ENCODE results near the gene SAMD4B. TPM values are rescaled to one million over a fixed set of nuclear protein-coding genes. Genes with fewer than 3 reads are reported as not detected.

The SAMD4B gene
- total and polyA plus RNA-seq, 8 donors: 49.9 to 136 (median 66.2) TPM

- peak in 2 of 4 donors; percentile 79 to 95 for TF ChIP-seq POLR2A (IDR thresholded peaks at IDR 0.05)
- peak; percentile 74 to 99 (median 97) for TF ChIP-seq POLR2AphosphoS5 (IDR thresholded peaks at IDR 0.05)
- TF ChIP-seq CTCF (IDR thresholded peaks at IDR 0.05): peak in 4 of 7 experiments; percentile 69 to 85 (median 78)
- no peak for TF ChIP-seq EP300 (IDR thresholded peaks at IDR 0.05)
- Histone ChIP-seq H3K27me3 (no peaks in the 10 kb centered on the region), H3K27ac (peak within 1 kb of the TSS; percentile 92 to 100 (median 98)), H3K4me3 (peak within 1 kb of the TSS; percentile 91 to 95 (median 93)), H3K9me3 (no peaks in the 10 kb centered on the region), H3K4me1 (peaks cover 23 to 70% (median 68%) of the 10 kb centered on the region in 4 donors), H3K36me3 (peaks cover 18 to 28% (median 23%) of the 10 kb centered on the region in 4 donors)
- intact Hi-C loops (cut with DNase I; ENCODE audit: low total_unique reads): no loop called here
- 0 to 1% (median 1%) methylated on average over 25 to 59 of the region's 60 CpGs for WGBS, 5 donors
- peak; percentile 97 to 99 for DNase-seq
Observed at GRCh38 chr19:39412100-39412866, 70.1 kb downstream of the SAMD4B start, which contains the start of gene PLEKHG2. TSS of gene PLEKHG2 (plus strand) at chr19:39412669. CDS start at chr19:39414087, 1,418 bp downstream.

- TF ChIP-seq CTCF (IDR thresholded peaks at IDR 0.05) (peak in 2 of 7 experiments; percentile 19 to 71), POLR2AphosphoS5 (IDR thresholded peaks at IDR 0.05) (no peak), EP300 (IDR thresholded peaks at IDR 0.05) (no peak), POLR2A (IDR thresholded peaks at IDR 0.05) (no peak)
- no peak for DNase-seq
- Histone ChIP-seq H3K27me3 (no peaks in the 10 kb centered on the region), H3K4me1 (peaks cover 23 to 70% (median 66%) of the 10 kb centered on the region in 4 donors), H3K36me3 (peaks cover 14 to 28% (median 24%) of the 10 kb centered on the region in 4 donors), H3K4me3 (peak overlapping the region; percentile 57 to 95 (median 92)), H3K27ac (peak overlapping the region; percentile 82 to 100 (median 98)), H3K9me3 (no peaks in the 10 kb centered on the region)
- 0% methylated on average over 5 to 24 of the region's 24 CpGs for WGBS, 5 donors
- intact Hi-C loops (cut with DNase I; ENCODE audit: low total_unique reads): no loop called here
Observed at GRCh38 chr19:39412867-39413271, 70.6 kb downstream of the SAMD4B start.

- Histone ChIP-seq H3K4me1 (peaks cover 23 to 70% (median 64%) of the 10 kb centered on the region in 4 donors), H3K36me3 (peaks cover 12 to 28% (median 22%) of the 10 kb centered on the region in 4 donors), H3K4me3 (peak overlapping the region; percentile 57 to 95 (median 92)), H3K27me3 (no peaks in the 10 kb centered on the region), H3K9me3 (no peaks in the 10 kb centered on the region), H3K27ac (peak overlapping the region; percentile 82 to 100 (median 98))
- 1 to 8% (median 4%) methylated on average over 15 to 53 of the region's 54 CpGs for WGBS, 5 donors
- intact Hi-C loops (cut with DNase I; ENCODE audit: low total_unique reads): no loop called here
- TF ChIP-seq POLR2AphosphoS5 (IDR thresholded peaks at IDR 0.05) (peak in 2 of 3 donors; percentile 7 to 55), EP300 (IDR thresholded peaks at IDR 0.05) (no peak), POLR2A (IDR thresholded peaks at IDR 0.05) (peak in 1 of 4 donors; percentile 10), CTCF (IDR thresholded peaks at IDR 0.05) (no peak)
- peak in 1 of 2 donors; percentile 91 for DNase-seq
Observed at GRCh38 chr19:39413272-39413910, 71.2 kb downstream of the SAMD4B start.

- Histone ChIP-seq H3K36me3 (peaks cover 12 to 29% (median 22%) of the 10 kb centered on the region in 4 donors), H3K27ac (peak overlapping the region; percentile 82 to 100 (median 98)), H3K27me3 (no peaks in the 10 kb centered on the region), H3K4me3 (peak overlapping the region; percentile 57 to 95 (median 92)), H3K4me1 (peaks cover 23 to 70% (median 60%) of the 10 kb centered on the region in 4 donors), H3K9me3 (no peaks in the 10 kb centered on the region)
- TF ChIP-seq POLR2A (IDR thresholded peaks at IDR 0.05): no peak
- peak in 1 of 2 donors; percentile 55 for DNase-seq
- WGBS, 5 donors: 40 to 56% (median 43%) methylated on average over 18 of the region's 18 CpGs
- intact Hi-C loops (cut with DNase I; ENCODE audit: low total_unique reads): no loop called here
Observed at GRCh38 chr19:39413911-39414608, 71.8 kb downstream of the SAMD4B start.

Measured in stomach (tissue), 9 donors.